NCI-H1436 (cell line): ENCODE data around the gene CPT2.

Source experiments
- DNase-seq: peaks from one replicate; lab custom pipeline; 2025; lab: John Stamatoyannopoulos, UW

CPT2 gene

GRCh38 chr1:53196485-53197290 is at the start of gene CPT2:
TSS of gene CPT2 (plus strand) at chr1:53196824. CDS start at chr1:53196944, 120 bp downstream.
- DNase-seq = peak; percentile 87

- DNase-seq = no peak
Observed at GRCh38 chr1:53147174-53147573, 49.5 kb upstream of the CPT2 start.

- no peak for DNase-seq
Observed at GRCh38 chr1:53148123-53148522, 48.5 kb upstream of the CPT2 start.

GRCh38 chr1:53153752-53154151 is 42.9 kb upstream of the CPT2 start:
- no peak for DNase-seq

- no peak for DNase-seq
Observed at GRCh38 chr1:53154859-53155438, 41.7 kb upstream of the CPT2 start.

- DNase-seq = no peak
Observed at GRCh38 chr1:53155534-53155933, 41.1 kb upstream of the CPT2 start.

- DNase-seq = no peak
Observed at GRCh38 chr1:53155945-53156344, 40.7 kb upstream of the CPT2 start.

GRCh38 chr1:53156783-53157182 is 39.8 kb upstream of the CPT2 start:
- no peak for DNase-seq

GRCh38 chr1:53158900-53159299 is 37.7 kb upstream of the CPT2 start:
- DNase-seq = no peak

- no peak for DNase-seq
Observed at GRCh38 chr1:53160924-53161378, 35.7 kb upstream of the CPT2 start.

- no peak for DNase-seq
Observed at GRCh38 chr1:53162621-53163020, 34.0 kb upstream of the CPT2 start.

GRCh38 chr1:53163291-53163768 is 33.3 kb upstream of the CPT2 start:
- no peak for DNase-seq

- DNase-seq = no peak
Observed at GRCh38 chr1:53165408-53165961, 31.1 kb upstream of the CPT2 start.

GRCh38 chr1:53166366-53166765 is 30.3 kb upstream of the CPT2 start:
- DNase-seq = no peak

GRCh38 chr1:53166912-53167311 is 29.7 kb upstream of the CPT2 start:
- DNase-seq = no peak

GRCh38 chr1:53172426-53173128 is 24.0 kb upstream of the CPT2 start:
- no peak for DNase-seq

GRCh38 chr1:53174971-53175913 is 21.4 kb upstream of the CPT2 start:
- DNase-seq = no peak

GRCh38 chr1:53176452-53177208 is 20.0 kb upstream of the CPT2 start:
- no peak for DNase-seq

GRCh38 chr1:53180226-53180625 is 16.4 kb upstream of the CPT2 start:
- DNase-seq = no peak

- DNase-seq = no peak
Observed at GRCh38 chr1:53180951-53181350, 15.7 kb upstream of the CPT2 start.
